Ascending aorta (tissue), 2 donors: ENCODE data around the gene MKX. TPM values are rescaled to one million over a fixed set of nuclear protein-coding genes. Genes with fewer than 3 reads are reported as not detected.

Experiments used
- DNase-seq, 2 donors: peaks; one replicate each; pipeline ENCODE4 v3.0.0-alpha.2; 2019; ENCODE audit warnings: low spot score in 2 of 2
- H3K27ac ChIP-seq, 2 donors: fragments of 200-600 bp; sonication (generic); one replicate each; pipeline ENCODE4 v1.5.1; 2016 to 2017; ENCODE audit warnings: mild to moderate bottlenecking in 1 of 2
- H3K27me3 ChIP-seq: fragments of 200-600 bp; sonication (generic); one replicate; pipeline ENCODE4 v1.5.1; 2017
- H3K36me3 ChIP-seq, 2 donors: fragments of 200-600 bp; sonication (generic); one replicate each; pipeline ENCODE4 v1.5.1; 2016
- H3K4me1 ChIP-seq, 2 donors: fragments of 200-600 bp; sonication (generic); one replicate each; pipeline ENCODE4 v1.5.1; 2016 to 2017; ENCODE audit warnings: mild to moderate bottlenecking in 1 of 2
- H3K4me3 ChIP-seq, 2 donors: fragments of 200-600 bp; sonication (generic); one replicate each; pipeline ENCODE4 v1.5.1; 2016 to 2017; ENCODE audit warnings: mild to moderate bottlenecking in 1 of 2
- H3K9me3 ChIP-seq, 2 donors: fragments of 200-600 bp; sonication (generic); one replicate each; pipeline ENCODE4 v1.5.1; 2016
- CTCF ChIP-seq, 3 experiments: fragments of 200-600 bp in 2 of 3; fragments of 450-650 bp in 1 of 3; sonication (generic) in 2 of 3; IDR thresholded peaks; one replicate each; pipeline ENCODE4 v1.5.1; 2016 to 2019; ENCODE audit warnings: antibody characterized with exemption in 3 of 3, mild to moderate bottlenecking in 1 of 3, moderate library complexity in 1 of 3
- intact Hi-C: fragments of 100-400 bp; cut with DNase I; formaldehyde crosslinking; loops from one replicate; pipeline ENCODE4 v1.15.1; 2023
- total RNA-seq: library from RNA; depleted of rRNA; stranded (reverse); fragments of >200 nt; gene quantifications from one replicate; pipeline ENCODE4 v1.1.0, GENCODE V29; 2016

The MKX gene
- total RNA-seq, 1 donor from 2014 or later = 15.8 TPM

GRCh38 chr10:27779462-27780015 is 33.9 kb upstream of the MKX start:
- H3K27ac ChIP-seq = no peak overlapping the region
- no peaks in the 10 kb centered on the region for H3K36me3 ChIP-seq
- intact Hi-C loops = loop anchor here (10.0 kb wide), 1 partner anchor 395 kb away; no protein-coding TSS in a partner anchor
- no peaks in the 10 kb centered on the region for H3K27me3 ChIP-seq
- H3K4me3 ChIP-seq = no peak overlapping the region
- no peak for TF ChIP-seq CTCF (IDR thresholded peaks at IDR 0.05)
- H3K9me3 ChIP-seq = no peaks in the 10 kb centered on the region
- DNase-seq = no peak
- peaks cover 6 to 7% of the 10 kb centered on the region in 2 donors for H3K4me1 ChIP-seq

GRCh38 chr10:27774831-27775230 is 29.2 kb upstream of the MKX start:
- no peaks in the 10 kb centered on the region for H3K36me3 ChIP-seq
- H3K4me1 ChIP-seq = no peaks in the 10 kb centered on the region
- H3K27me3 ChIP-seq = no peaks in the 10 kb centered on the region
- no peak for DNase-seq
- no peak overlapping the region for H3K27ac ChIP-seq
- no peak overlapping the region for H3K4me3 ChIP-seq
- H3K9me3 ChIP-seq = no peaks in the 10 kb centered on the region
- intact Hi-C loops = no loop called here
- TF ChIP-seq CTCF (IDR thresholded peaks at IDR 0.05) = no peak

DNA sequence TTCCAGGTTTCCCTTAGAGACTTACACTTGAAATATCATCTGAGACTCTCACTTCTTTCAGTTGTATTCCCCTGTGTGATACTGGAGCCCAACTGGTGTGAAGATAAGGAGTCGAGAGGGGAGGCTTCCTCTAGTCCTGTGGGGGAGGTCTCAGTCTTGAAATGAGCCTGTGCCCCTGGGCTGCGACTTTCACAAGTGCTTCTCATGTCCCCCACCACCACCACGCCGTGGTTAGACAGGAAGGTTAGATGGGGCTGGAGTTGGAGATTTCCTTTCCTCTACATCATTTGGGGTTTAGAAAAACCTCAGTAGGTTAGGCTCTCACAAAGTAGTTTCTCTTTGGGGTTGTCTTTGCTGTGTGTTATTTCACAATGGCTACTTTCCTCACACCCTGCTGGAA is 25.6 kb upstream of the MKX start:
- H3K4me3 ChIP-seq = no peak overlapping the region
- H3K9me3 ChIP-seq = no peaks in the 10 kb centered on the region
- no peaks in the 10 kb centered on the region for H3K36me3 ChIP-seq
- H3K27me3 ChIP-seq = no peaks in the 10 kb centered on the region
- H3K4me1 ChIP-seq = no peaks in the 10 kb centered on the region
- intact Hi-C loops = no loop called here
- DNase-seq = no peak
- no peak overlapping the region for H3K27ac ChIP-seq
- TF ChIP-seq CTCF (IDR thresholded peaks at IDR 0.05) = no peak

- TF ChIP-seq CTCF (IDR thresholded peaks at IDR 0.05) = no peak
- DNase-seq = no peak
- no peak overlapping the region for H3K27ac ChIP-seq
- intact Hi-C loops = no loop called here
- H3K4me1 ChIP-seq = no peaks in the 10 kb centered on the region
- no peaks in the 10 kb centered on the region for H3K9me3 ChIP-seq
- H3K4me3 ChIP-seq = no peak overlapping the region
- H3K27me3 ChIP-seq = no peaks in the 10 kb centered on the region
- no peaks in the 10 kb centered on the region for H3K36me3 ChIP-seq
Measured at GRCh38 chr10:27770181-27770580, 24.6 kb upstream of the MKX start.

GRCh38 chr10:27760867-27761266 is 15.2 kb upstream of the MKX start:
- DNase-seq = no peak
- Histone ChIP-seq H3K27me3 (no peaks in the 10 kb centered on the region), H3K9me3 (no peaks in the 10 kb centered on the region), H3K4me1 (no peaks in the 10 kb centered on the region), H3K36me3 (no peaks in the 10 kb centered on the region), H3K27ac (no peak overlapping the region), H3K4me3 (no peak overlapping the region)
- intact Hi-C loops = no loop called here
- TF ChIP-seq CTCF (IDR thresholded peaks at IDR 0.05) = no peak
